ENCODE data around the gene IGFN1. TPM values are rescaled to one million over a fixed set of nuclear protein-coding genes. Genes with fewer than 3 reads are reported as not detected.

The IGFN1 gene
- total and polyA plus RNA-seq, 2 experiments from 2014 or later: not detected

DNA sequence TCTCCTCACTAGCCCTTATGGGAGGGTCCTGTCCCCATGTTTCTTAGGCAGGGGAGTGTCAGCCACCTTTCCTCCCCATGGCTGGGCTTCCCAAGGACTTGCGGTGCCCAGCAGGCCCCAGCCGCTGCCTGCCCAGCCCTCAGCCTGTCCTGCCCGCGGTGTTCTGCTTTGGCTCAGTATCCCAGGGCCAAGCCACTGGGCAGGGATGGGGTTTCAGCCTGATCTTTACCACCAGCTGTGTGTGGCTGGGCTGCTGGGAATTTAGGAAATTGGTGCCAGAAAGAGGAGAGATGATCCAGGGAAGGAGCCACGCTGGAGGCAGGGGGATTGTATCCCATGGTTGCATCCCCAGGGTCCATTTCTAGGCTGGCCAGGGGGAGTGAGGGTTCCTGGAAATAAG is 6.9 kb upstream of the IGFN1 start:
- ATAC-seq (no peak), DNase-seq (ENCODE audit: low spot score) (no peak)
- no peaks in the 10 kb centered on the region for H3K27me3 ChIP-seq (ENCODE audit: insufficient read depth)
- H3K9me2 ChIP-seq (ENCODE audit: insufficient read depth): no peaks in the 10 kb centered on the region
- peaks cover 2% of the 10 kb centered on the region; the same call in 1 of the 2 replicates for H3K4me1 ChIP-seq (ENCODE audit: insufficient read depth)
- Mint-ChIP-seq H3K36me3 (ENCODE audit: low read depth) (no peaks in the 10 kb centered on the region), H3K4me3 (no peak overlapping the region), H3K27ac (no peak overlapping the region), H3K4me1 (peaks cover 9% of the 10 kb centered on the region), H3K9me3 (peaks cover 6% of the 10 kb centered on the region; the same call in 2 of the 3 replicates), H3K27me3 (ENCODE audit: insufficient read depth, low read depth, poor library complexity) (peaks cover 4% of the 10 kb centered on the region)
- no peaks in the 10 kb centered on the region for H3K79me2 ChIP-seq (replicated peaks; ENCODE audit: insufficient read depth)
- TF ChIP-seq JUNB (IDR thresholded peaks at IDR 0.05; ENCODE audit: unreplicated experiment) (no peak), POLR2AphosphoS5 (IDR thresholded peaks at IDR 0.05; ENCODE audit: low read depth) (no peak), ZNF114 (CRISPR knock-in tag; IDR thresholded peaks at IDR 0.05) (no peak), EZH2phosphoT487 (IDR thresholded peaks at IDR 0.05; ENCODE audit: unreplicated experiment) (no peak), EZH2 (IDR thresholded peaks at IDR 0.05; ENCODE audit: low read depth, unreplicated experiment) (no peak), NANOG (IDR thresholded peaks at IDR 0.05; ENCODE audit: borderline replicate concordance) (no peak), CREB1 (CRISPR knock-in tag; IDR thresholded peaks at IDR 0.05; ENCODE audit: low read depth) (no peak), ZNF331 (CRISPR knock-in tag; IDR thresholded peaks at IDR 0.05; ENCODE audit: low read depth) (no peak), STAT1 (IDR thresholded peaks at IDR 0.05; ENCODE audit: unreplicated experiment) (no peak)
- TF ChIP-seq, protein P1, sequence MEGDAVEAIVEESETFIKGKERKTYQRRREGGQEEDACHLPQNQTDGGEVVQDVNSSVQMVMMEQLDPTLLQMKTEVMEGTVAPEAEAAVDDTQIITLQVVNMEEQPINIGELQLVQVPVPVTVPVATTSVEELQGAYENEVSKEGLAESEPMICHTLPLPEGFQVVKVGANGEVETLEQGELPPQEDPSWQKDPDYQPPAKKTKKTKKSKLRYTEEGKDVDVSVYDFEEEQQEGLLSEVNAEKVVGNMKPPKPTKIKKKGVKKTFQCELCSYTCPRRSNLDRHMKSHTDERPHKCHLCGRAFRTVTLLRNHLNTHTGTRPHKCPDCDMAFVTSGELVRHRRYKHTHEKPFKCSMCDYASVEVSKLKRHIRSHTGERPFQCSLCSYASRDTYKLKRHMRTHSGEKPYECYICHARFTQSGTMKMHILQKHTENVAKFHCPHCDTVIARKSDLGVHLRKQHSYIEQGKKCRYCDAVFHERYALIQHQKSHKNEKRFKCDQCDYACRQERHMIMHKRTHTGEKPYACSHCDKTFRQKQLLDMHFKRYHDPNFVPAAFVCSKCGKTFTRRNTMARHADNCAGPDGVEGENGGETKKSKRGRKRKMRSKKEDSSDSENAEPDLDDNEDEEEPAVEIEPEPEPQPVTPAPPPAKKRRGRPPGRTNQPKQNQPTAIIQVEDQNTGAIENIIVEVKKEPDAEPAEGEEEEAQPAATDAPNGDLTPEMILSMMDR (conservative IDR thresholded peaks at IDR 0.05; ENCODE audit: low read depth in 2 of 2): no peak
- TF ChIP-seq, protein P2, sequence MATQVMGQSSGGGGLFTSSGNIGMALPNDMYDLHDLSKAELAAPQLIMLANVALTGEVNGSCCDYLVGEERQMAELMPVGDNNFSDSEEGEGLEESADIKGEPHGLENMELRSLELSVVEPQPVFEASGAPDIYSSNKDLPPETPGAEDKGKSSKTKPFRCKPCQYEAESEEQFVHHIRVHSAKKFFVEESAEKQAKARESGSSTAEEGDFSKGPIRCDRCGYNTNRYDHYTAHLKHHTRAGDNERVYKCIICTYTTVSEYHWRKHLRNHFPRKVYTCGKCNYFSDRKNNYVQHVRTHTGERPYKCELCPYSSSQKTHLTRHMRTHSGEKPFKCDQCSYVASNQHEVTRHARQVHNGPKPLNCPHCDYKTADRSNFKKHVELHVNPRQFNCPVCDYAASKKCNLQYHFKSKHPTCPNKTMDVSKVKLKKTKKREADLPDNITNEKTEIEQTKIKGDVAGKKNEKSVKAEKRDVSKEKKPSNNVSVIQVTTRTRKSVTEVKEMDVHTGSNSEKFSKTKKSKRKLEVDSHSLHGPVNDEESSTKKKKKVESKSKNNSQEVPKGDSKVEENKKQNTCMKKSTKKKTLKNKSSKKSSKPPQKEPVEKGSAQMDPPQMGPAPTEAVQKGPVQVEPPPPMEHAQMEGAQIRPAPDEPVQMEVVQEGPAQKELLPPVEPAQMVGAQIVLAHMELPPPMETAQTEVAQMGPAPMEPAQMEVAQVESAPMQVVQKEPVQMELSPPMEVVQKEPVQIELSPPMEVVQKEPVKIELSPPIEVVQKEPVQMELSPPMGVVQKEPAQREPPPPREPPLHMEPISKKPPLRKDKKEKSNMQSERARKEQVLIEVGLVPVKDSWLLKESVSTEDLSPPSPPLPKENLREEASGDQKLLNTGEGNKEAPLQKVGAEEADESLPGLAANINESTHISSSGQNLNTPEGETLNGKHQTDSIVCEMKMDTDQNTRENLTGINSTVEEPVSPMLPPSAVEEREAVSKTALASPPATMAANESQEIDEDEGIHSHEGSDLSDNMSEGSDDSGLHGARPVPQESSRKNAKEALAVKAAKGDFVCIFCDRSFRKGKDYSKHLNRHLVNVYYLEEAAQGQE (IDR thresholded peaks at IDR 0.05; ENCODE audit: unreplicated experiment): no peak
- TF ChIP-seq, protein P3, sequence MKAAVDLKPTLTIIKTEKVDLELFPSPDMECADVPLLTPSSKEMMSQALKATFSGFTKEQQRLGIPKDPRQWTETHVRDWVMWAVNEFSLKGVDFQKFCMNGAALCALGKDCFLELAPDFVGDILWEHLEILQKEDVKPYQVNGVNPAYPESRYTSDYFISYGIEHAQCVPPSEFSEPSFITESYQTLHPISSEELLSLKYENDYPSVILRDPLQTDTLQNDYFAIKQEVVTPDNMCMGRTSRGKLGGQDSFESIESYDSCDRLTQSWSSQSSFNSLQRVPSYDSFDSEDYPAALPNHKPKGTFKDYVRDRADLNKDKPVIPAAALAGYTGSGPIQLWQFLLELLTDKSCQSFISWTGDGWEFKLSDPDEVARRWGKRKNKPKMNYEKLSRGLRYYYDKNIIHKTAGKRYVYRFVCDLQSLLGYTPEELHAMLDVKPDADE (IDR thresholded peaks at IDR 0.05): no peak
- TF ChIP-seq, protein P4, sequence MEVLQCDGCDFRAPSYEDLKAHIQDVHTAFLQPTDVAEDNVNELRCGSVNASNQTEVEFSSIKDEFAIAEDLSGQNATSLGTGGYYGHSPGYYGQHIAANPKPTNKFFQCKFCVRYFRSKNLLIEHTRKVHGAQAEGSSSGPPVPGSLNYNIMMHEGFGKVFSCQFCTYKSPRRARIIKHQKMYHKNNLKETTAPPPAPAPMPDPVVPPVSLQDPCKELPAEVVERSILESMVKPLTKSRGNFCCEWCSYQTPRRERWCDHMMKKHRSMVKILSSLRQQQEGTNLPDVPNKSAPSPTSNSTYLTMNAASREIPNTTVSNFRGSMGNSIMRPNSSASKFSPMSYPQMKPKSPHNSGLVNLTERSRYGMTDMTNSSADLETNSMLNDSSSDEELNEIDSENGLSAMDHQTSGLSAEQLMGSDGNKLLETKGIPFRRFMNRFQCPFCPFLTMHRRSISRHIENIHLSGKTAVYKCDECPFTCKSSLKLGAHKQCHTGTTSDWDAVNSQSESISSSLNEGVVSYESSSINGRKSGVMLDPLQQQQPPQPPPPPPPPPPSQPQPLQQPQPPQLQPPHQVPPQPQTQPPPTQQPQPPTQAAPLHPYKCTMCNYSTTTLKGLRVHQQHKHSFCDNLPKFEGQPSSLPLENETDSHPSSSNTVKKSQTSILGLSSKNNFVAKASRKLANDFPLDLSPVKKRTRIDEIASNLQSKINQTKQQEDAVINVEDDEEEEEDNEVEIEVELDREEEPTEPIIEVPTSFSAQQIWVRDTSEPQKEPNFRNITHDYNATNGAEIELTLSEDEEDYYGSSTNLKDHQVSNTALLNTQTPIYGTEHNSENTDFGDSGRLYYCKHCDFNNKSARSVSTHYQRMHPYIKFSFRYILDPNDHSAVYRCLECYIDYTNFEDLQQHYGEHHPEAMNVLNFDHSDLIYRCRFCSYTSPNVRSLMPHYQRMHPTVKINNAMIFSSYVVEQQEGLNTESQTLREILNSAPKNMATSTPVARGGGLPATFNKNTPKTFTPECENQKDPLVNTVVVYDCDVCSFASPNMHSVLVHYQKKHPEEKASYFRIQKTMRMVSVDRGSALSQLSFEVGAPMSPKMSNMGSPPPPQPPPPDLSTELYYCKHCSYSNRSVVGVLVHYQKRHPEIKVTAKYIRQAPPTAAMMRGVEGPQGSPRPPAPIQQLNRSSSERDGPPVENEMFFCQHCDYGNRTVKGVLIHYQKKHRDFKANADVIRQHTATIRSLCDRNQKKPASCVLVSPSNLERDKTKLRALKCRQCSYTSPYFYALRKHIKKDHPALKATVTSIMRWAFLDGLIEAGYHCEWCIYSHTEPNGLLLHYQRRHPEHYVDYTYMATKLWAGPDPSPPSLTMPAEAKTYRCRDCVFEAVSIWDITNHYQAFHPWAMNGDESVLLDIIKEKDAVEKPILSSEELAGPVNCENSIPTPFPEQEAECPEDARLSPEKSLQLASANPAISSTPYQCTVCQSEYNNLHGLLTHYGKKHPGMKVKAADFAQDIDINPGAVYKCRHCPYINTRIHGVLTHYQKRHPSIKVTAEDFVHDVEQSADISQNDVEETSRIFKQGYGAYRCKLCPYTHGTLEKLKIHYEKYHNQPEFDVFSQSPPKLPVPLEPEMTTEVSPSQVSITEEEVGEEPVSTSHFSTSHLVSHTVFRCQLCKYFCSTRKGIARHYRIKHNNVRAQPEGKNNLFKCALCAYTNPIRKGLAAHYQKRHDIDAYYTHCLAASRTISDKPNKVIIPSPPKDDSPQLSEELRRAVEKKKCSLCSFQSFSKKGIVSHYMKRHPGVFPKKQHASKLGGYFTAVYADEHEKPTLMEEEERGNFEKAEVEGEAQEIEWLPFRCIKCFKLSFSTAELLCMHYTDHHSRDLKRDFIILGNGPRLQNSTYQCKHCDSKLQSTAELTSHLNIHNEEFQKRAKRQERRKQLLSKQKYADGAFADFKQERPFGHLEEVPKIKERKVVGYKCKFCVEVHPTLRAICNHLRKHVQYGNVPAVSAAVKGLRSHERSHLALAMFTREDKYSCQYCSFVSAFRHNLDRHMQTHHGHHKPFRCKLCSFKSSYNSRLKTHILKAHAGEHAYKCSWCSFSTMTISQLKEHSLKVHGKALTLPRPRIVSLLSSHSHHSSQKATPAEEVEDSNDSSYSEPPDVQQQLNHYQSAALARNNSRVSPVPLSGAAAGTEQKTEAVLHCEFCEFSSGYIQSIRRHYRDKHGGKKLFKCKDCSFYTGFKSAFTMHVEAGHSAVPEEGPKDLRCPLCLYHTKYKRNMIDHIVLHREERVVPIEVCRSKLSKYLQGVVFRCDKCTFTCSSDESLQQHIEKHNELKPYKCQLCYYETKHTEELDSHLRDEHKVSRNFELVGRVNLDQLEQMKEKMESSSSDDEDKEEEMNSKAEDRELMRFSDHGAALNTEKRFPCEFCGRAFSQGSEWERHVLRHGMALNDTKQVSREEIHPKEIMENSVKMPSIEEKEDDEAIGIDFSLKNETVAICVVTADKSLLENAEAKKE (CRISPR knock-in tag; IDR thresholded peaks at IDR 0.05): no peak
- H4K20me1 ChIP-seq (replicated peaks; ENCODE audit: insufficient read depth): no peaks in the 10 kb centered on the region
- no peak overlapping the region for H2AFZ ChIP-seq
- H3K4me2 ChIP-seq: no peak overlapping the region
- no peak overlapping the region for H3K27ac ChIP-seq (ENCODE audit: low read depth)
- H3K4me3 ChIP-seq: no peak overlapping the region
- no peaks in the 10 kb centered on the region for H3K36me3 ChIP-seq (ENCODE audit: insufficient read depth)
- no peaks in the 10 kb centered on the region for H3F3A ChIP-seq (replicated peaks; ENCODE audit: low read depth)
